Measurements from ENCODE around the gene TAF1B. TPM values are rescaled to one million over a fixed set of nuclear protein-coding genes. Genes with fewer than 3 reads are reported as not detected.

The TAF1B gene
- total RNA-seq, 2 experiments from 2014 or later, result 33.0 to 35.6 TPM

DNA sequence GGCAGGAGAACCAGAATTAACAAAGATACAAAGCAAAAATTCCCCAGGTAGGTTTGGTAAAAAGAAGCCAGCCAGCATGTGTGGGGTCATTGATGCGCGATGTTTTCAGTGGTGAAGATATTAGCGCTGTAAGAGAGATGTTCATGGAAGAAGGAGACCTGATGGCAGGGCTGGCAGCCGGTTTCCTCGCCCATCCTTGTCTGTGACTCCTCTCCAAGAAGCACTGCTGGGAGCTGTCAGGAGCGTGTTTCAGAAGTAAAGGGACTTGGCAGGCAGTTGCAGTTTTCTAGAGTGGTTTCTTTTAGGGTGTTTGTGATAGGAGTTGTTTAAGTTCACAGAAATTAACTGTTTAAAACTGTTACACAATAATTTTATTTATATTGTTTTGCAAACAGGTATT, 24.6 kb downstream of the TAF1B start:
- H3K4me3 Mint-ChIP-seq, result no peak overlapping the region
- peaks cover 20% of the 10 kb centered on the region for H3K36me3 Mint-ChIP-seq (ENCODE audit: low read depth)
- ATAC-seq, result no peak
- H3K4me1 Mint-ChIP-seq (ENCODE audit: low read depth), result no peaks in the 10 kb centered on the region
- no peaks in the 10 kb centered on the region for H3K27me3 Mint-ChIP-seq (ENCODE audit: low read depth)
- H3K27ac Mint-ChIP-seq, result no peak overlapping the region
- ChIA-PET CTCF (interaction anchor here (1.6 kb wide), 1 partner anchor 10 kb away, joined by 4 read pairs; no protein-coding TSS in a partner anchor), POLR2A (no interaction called here)
- H3K9me3 Mint-ChIP-seq (ENCODE audit: insufficient read depth), result no peaks in the 10 kb centered on the region
- no peak for DNase-seq

DNA sequence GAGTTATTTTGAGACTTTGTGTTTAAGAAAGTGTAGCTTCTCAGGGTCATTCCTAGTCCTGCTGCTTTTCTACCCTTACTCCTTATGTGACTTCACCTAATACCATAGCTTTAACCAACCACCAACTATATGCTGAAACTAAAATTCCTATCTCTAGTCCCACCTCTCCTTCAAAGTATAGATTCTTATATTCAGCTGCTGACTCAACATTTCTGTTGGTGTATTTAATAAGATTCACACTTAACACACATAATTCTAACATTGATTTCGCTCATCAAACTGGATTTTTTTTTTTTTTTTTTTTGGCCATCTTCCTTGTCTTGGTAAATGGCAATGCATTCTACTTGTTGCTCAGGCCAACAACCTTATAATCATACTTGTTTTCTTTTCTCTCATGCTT, 30.1 kb downstream of the TAF1B start:
- no peaks in the 10 kb centered on the region for H3K27me3 Mint-ChIP-seq (ENCODE audit: low read depth)
- ATAC-seq (no peak), DNase-seq (no peak)
- H3K4me1 Mint-ChIP-seq (ENCODE audit: low read depth), result no peaks in the 10 kb centered on the region
- H3K36me3 Mint-ChIP-seq (ENCODE audit: low read depth), result peaks cover 44% of the 10 kb centered on the region
- H3K27ac Mint-ChIP-seq, result no peak overlapping the region
- no peaks in the 10 kb centered on the region for H3K9me3 Mint-ChIP-seq (ENCODE audit: insufficient read depth)
- H3K4me3 Mint-ChIP-seq, result no peak overlapping the region
- CTCF ChIA-PET, result interaction anchor here (0.9 to 1.7 kb wide), 2 partner anchors 60 to 74 kb away, joined by 3 to 5 read pairs; no protein-coding TSS in a partner anchor
- POLR2A ChIA-PET, result no interaction called here

DNA sequence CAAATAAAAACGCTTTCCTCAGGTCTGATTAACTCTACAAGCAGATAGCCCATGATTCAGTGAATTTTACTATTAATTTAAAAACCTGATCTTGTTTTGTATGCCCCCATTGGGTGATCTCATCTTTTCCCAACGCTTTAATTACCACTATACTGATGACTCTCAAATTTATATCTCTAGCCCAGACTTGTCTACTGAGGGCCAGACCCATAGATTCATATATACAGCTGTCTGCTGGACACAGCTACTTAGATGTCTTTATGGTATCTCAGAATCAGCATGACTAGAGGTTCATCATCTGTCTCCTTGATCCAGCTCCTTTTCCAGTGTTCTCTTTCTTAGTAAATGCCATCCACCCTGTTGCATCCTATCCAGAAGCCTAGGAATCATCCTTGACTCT, 33.8 kb downstream of the TAF1B start:
- DNase-seq, result no peak
- Mint-ChIP-seq H3K36me3 (ENCODE audit: low read depth) (peaks cover 47% of the 10 kb centered on the region), H3K4me1 (ENCODE audit: low read depth) (no peaks in the 10 kb centered on the region), H3K9me3 (ENCODE audit: insufficient read depth) (no peaks in the 10 kb centered on the region), H3K4me3 (no peak overlapping the region), H3K27ac (no peak overlapping the region), H3K27me3 (ENCODE audit: low read depth) (no peaks in the 10 kb centered on the region)
- no peak for ATAC-seq
- ChIA-PET CTCF (interaction anchor here (0.6 to 1.4 kb wide), 3 partner anchors 8 to 804 kb away, joined by 3 to 4 read pairs (median 4); no protein-coding TSS in a partner anchor), POLR2A (no interaction called here)

- H3K36me3 Mint-ChIP-seq (ENCODE audit: low read depth), result peaks cover 47% of the 10 kb centered on the region
- POLR2A ChIA-PET, result interaction anchor here (0.7 kb wide), 1 partner anchor 38 kb away, joined by 3 read pairs; no protein-coding TSS in a partner anchor
- no peaks in the 10 kb centered on the region for H3K27me3 Mint-ChIP-seq (ENCODE audit: low read depth)
- ATAC-seq, result no peak
- no peak overlapping the region for H3K27ac Mint-ChIP-seq
- CTCF ChIA-PET, result interaction anchor here (0.6 to 1.4 kb wide), 2 partner anchors 9 to 543 kb away, joined by 3 to 4 read pairs; no protein-coding TSS in a partner anchor
- no peak overlapping the region for H3K4me3 Mint-ChIP-seq
- no peak for DNase-seq
- H3K9me3 Mint-ChIP-seq (ENCODE audit: insufficient read depth), result no peaks in the 10 kb centered on the region
- no peaks in the 10 kb centered on the region for H3K4me1 Mint-ChIP-seq (ENCODE audit: low read depth)
Measured at GRCh38 chr2:9877726-9878125, 34.5 kb downstream of the TAF1B start.

GRCh38 chr2:9879455-9880194, 36.4 kb downstream of the TAF1B start:
- no peaks in the 10 kb centered on the region for H3K9me3 Mint-ChIP-seq (ENCODE audit: insufficient read depth)
- DNase-seq (no peak), ATAC-seq (no peak)
- peaks cover 43% of the 10 kb centered on the region for H3K36me3 Mint-ChIP-seq (ENCODE audit: low read depth)
- POLR2A ChIA-PET, result no interaction called here
- no peak overlapping the region for H3K27ac Mint-ChIP-seq
- no peaks in the 10 kb centered on the region for H3K27me3 Mint-ChIP-seq (ENCODE audit: low read depth)
- H3K4me3 Mint-ChIP-seq, result no peak overlapping the region
- no peaks in the 10 kb centered on the region for H3K4me1 Mint-ChIP-seq (ENCODE audit: low read depth)
- CTCF ChIA-PET, result no interaction called here

DNA sequence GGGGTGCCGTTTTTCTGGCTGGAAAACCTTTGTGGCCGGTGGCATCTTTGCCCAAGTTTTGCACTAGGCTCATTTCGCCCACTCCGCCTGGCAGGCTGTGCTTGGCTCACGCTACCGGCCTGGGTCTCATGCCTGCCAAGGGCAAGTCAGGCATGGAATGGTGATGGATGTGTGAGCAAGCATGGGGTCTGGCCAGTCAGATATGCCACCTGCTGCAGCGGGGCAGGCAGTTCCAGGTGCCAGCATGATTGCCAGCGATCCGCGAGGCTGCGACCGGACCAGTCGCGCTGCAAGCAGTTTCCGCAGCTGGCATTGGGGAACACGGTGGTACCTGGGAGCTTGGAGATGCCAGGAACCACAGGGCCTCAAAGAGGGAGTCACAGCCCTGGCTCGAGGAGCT, 40.6 kb downstream of the TAF1B start:
- DNase-seq (no peak), ATAC-seq (no peak)
- POLR2A ChIA-PET, result no interaction called here
- no peak overlapping the region for H3K4me3 Mint-ChIP-seq
- no peak overlapping the region for H3K27ac Mint-ChIP-seq
- H3K4me1 Mint-ChIP-seq (ENCODE audit: low read depth), result peaks cover 12% of the 10 kb centered on the region
- no peaks in the 10 kb centered on the region for H3K27me3 Mint-ChIP-seq (ENCODE audit: low read depth)
- CTCF ChIA-PET, result no interaction called here
- H3K36me3 Mint-ChIP-seq (ENCODE audit: low read depth), result peaks cover 53% of the 10 kb centered on the region
- peaks cover 19% of the 10 kb centered on the region for H3K9me3 Mint-ChIP-seq (ENCODE audit: insufficient read depth)

DNA sequence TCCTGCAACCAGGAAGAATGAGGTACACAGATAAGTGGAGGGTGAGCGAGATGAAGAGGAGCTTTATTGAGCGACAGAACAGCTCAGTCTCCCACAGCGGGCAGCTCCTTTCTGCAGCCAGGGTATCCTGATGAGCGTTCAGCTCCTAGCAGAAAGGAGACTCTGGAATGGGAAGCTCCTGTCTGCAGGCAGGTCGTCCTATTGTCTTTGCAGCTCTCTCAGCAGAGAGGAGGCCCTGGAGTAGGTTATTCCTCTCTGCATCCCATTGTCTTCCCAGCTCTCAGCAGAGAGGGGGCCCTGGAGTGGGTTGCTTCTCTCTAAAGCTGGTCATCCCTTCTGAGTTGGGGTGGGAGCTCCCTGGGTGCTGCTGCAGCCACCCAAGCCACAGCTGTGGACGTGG, 41.2 kb downstream of the TAF1B start:
- H3K4me3 Mint-ChIP-seq, result no peak overlapping the region
- H3K4me1 Mint-ChIP-seq (ENCODE audit: low read depth), result peaks cover 12% of the 10 kb centered on the region
- H3K27ac Mint-ChIP-seq, result no peak overlapping the region
- POLR2A ChIA-PET, result no interaction called here
- ATAC-seq (no peak), DNase-seq (no peak)
- peaks cover 19% of the 10 kb centered on the region for H3K9me3 Mint-ChIP-seq (ENCODE audit: insufficient read depth)
- H3K27me3 Mint-ChIP-seq (ENCODE audit: low read depth), result no peaks in the 10 kb centered on the region
- peaks cover 54% of the 10 kb centered on the region for H3K36me3 Mint-ChIP-seq (ENCODE audit: low read depth)
- CTCF ChIA-PET, result no interaction called here

- POLR2A ChIA-PET, result no interaction called here
- DNase-seq, result no peak
- Mint-ChIP-seq H3K27me3 (ENCODE audit: low read depth) (no peaks in the 10 kb centered on the region), H3K9me3 (ENCODE audit: insufficient read depth) (peaks cover 19% of the 10 kb centered on the region), H3K36me3 (ENCODE audit: low read depth) (peaks cover 55% of the 10 kb centered on the region), H3K4me1 (ENCODE audit: low read depth) (peaks cover 12% of the 10 kb centered on the region), H3K4me3 (no peak overlapping the region), H3K27ac (no peak overlapping the region)
- no peak for ATAC-seq
- CTCF ChIA-PET, result interaction anchor here (0.8 to 2.3 kb wide), 6 partner anchors 25 to 99 kb away, joined by 3 to 12 read pairs (median 4); partner anchors contain the start of gene TAF1B
Measured at GRCh38 chr2:9885036-9885684, 41.9 kb downstream of the TAF1B start.

GRCh38 chr2:9887513-9887912, 44.2 kb downstream of the TAF1B start:
- H3K4me1 Mint-ChIP-seq (ENCODE audit: low read depth), result peaks cover 12% of the 10 kb centered on the region
- ChIA-PET CTCF (interaction anchor here (0.6 kb wide), 1 partner anchor 21 kb away, joined by 3 read pairs; no protein-coding TSS in a partner anchor), POLR2A (no interaction called here)
- ATAC-seq, result no peak
- H3K36me3 Mint-ChIP-seq (ENCODE audit: low read depth), result peaks cover 62% of the 10 kb centered on the region
- no peak for DNase-seq
- H3K4me3 Mint-ChIP-seq, result no peak overlapping the region
- peaks cover 19% of the 10 kb centered on the region for H3K9me3 Mint-ChIP-seq (ENCODE audit: insufficient read depth)
- no peak overlapping the region for H3K27ac Mint-ChIP-seq
- no peaks in the 10 kb centered on the region for H3K27me3 Mint-ChIP-seq (ENCODE audit: low read depth)

- Mint-ChIP-seq H3K36me3 (ENCODE audit: low read depth) (peaks cover 53% of the 10 kb centered on the region), H3K4me1 (ENCODE audit: low read depth) (peaks cover 14% of the 10 kb centered on the region), H3K27me3 (ENCODE audit: low read depth) (no peaks in the 10 kb centered on the region), H3K4me3 (no peak overlapping the region), H3K27ac (no peak overlapping the region), H3K9me3 (ENCODE audit: insufficient read depth) (peaks cover 19% of the 10 kb centered on the region)
- DNase-seq, result no peak
- no peak for ATAC-seq
- POLR2A ChIA-PET, result interaction anchor here (0.6 to 1.2 kb wide), 2 partner anchors 46 to 1182 kb away, joined by 4 read pairs; partner anchors contain the start of gene TAF1B
- CTCF ChIA-PET, result interaction anchor here (1.1 kb wide), 1 partner anchor 77 kb away, joined by 4 read pairs; no protein-coding TSS in a partner anchor
Measured at GRCh38 chr2:9889812-9890261, 46.6 kb downstream of the TAF1B start.

- no peak for ATAC-seq
- DNase-seq, result no peak
- Mint-ChIP-seq H3K27me3 (ENCODE audit: low read depth) (no peaks in the 10 kb centered on the region), H3K9me3 (ENCODE audit: insufficient read depth) (peaks cover 12% of the 10 kb centered on the region), H3K4me1 (ENCODE audit: low read depth) (peaks cover 14% of the 10 kb centered on the region), H3K27ac (no peak overlapping the region), H3K4me3 (no peak overlapping the region), H3K36me3 (ENCODE audit: low read depth) (peaks cover 38% of the 10 kb centered on the region)
- CTCF ChIA-PET, result no interaction called here
- POLR2A ChIA-PET, result no interaction called here
Measured at GRCh38 chr2:9892236-9892635, 49.0 kb downstream of the TAF1B start.
